ENCODE results near the gene ADNP.
"Not testable (repeated sequence)": the region's sequence is repeated elsewhere in the genome, so short reads cannot be mapped to it uniquely, and the experiment has no call there.

ADNP gene

GRCh38 chr20:50898475-50898874 lies 32.8 kb downstream of the ADNP start:
- no peak for DNase-seq

GRCh38 chr20:50895111-50895830 lies 36.0 kb downstream of the ADNP start:
- DNase-seq, result no peak

GRCh38 chr20:50893620-50894019 lies 37.6 kb downstream of the ADNP start:
- no peak for DNase-seq

- no peak for DNase-seq
These were observed 38.8 kb downstream of the ADNP start for GRCh38 chr20:50892394-50892793.

GRCh38 chr20:50891138-50891537 lies 40.1 kb downstream of the ADNP start:
- no peak for DNase-seq

- no peak for DNase-seq
These were observed 43.7 kb downstream of the ADNP start for GRCh38 chr20:50887576-50887975.

GRCh38 chr20:50886184-50886790 lies 45.0 kb downstream of the ADNP start:
- DNase-seq, result no peak

GRCh38 chr20:50885781-50886180 lies 45.5 kb downstream of the ADNP start:
- no peak for DNase-seq

GRCh38 chr20:50885068-50885467 lies 46.2 kb downstream of the ADNP start:
- no peak for DNase-seq

GRCh38 chr20:50883856-50884255 lies 47.4 kb downstream of the ADNP start:
- DNase-seq, result no peak

- not testable (repeated sequence) for DNase-seq
These were observed 49.3 kb downstream of the ADNP start for GRCh38 chr20:50881759-50882424.

GRCh38 chr20:50879649-50880550 lies 51.3 kb downstream of the ADNP start:
- DNase-seq, result no peak

GRCh38 chr20:50877232-50877743 lies 53.9 kb downstream of the ADNP start:
- DNase-seq, result no peak

- no peak for DNase-seq
These were observed 54.4 kb downstream of the ADNP start for GRCh38 chr20:50876816-50877215.

GRCh38 chr20:50876063-50876685 lies 55.1 kb downstream of the ADNP start:
- DNase-seq, result no peak

- no peak for DNase-seq
These were observed 56.2 kb downstream of the ADNP start for GRCh38 chr20:50874758-50875665.

- DNase-seq, result no peak
These were observed 57.0 kb downstream of the ADNP start for GRCh38 chr20:50874111-50874757.

GRCh38 chr20:50873585-50873984 lies 57.7 kb downstream of the ADNP start:
- DNase-seq, result no peak

GRCh38 chr20:50872560-50873425 lies 58.4 kb downstream of the ADNP start:
- DNase-seq, result no peak
